GM12892 (cell line): ENCODE results near the gene CLSTN2.

Experiments used
- DNase-seq: peaks from one replicate; pipeline ENCODE4 v3.0.0; 2011; ENCODE audit not compliant: insufficient read length
- FAIRE-seq: peaks from 2 replicates; lab custom pipeline; 2011; peaks lifted over from hg19 to GRCh38; lab: Jason Lieb, UNC
- POLR2A ChIP-seq: IDR thresholded peaks from 2 replicates; pipeline ENCODE4 v1.6.1; 2011; ENCODE audit warnings: low read depth, low read length, control low read depth
- POLR2AphosphoS5 ChIP-seq: IDR thresholded peaks from 2 replicates; pipeline ENCODE4 v1.6.1; 2011; ENCODE audit warnings: low read depth, low read length, control low read depth
- TAF1 ChIP-seq: IDR thresholded peaks from 2 replicates; pipeline ENCODE4 v1.6.1; 2011; ENCODE audit warnings: low read depth, mild to moderate bottlenecking, control low read depth, low read length, borderline replicate concordance

Gene CLSTN2

DNA sequence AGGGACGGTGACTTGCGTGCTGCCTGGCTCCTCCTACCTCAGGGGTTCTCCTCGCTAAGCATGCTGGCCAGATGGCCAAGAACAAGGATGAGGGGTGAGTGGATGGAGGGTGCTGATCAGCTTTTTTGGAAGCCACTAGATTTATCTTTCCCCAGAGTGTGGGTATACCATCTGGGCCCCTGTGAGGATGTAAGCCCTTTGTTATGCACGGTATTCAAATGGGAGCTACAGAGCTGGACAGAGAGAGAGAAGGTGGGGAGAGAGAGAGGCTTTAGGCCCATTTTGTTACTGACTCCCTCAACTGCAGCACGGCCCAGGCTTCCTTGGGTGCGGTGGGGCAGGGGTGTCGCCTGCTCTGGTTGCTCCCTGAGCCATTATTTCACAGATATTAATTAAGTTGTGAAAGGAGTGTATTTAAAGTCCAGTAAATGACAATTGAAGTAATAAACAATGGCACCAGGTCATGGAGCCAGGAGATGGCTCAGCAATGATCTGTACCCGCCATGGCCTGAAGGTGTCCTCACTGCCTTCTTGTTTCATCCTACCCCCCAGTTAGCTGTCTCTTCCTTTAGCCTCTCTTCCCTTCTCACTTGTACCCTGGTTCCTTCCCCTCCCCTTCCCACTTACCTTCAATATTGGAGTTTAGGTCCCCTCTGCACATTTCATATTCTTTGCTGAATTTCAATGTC, 158.0 kb downstream of the CLSTN2 start:
- DNase-seq (peak; percentile 5), FAIRE-seq (no peak)
- TF ChIP-seq TAF1 (no peak), POLR2AphosphoS5 (no peak), POLR2A (no peak)

- no peak for TF ChIP-seq POLR2A
- no peak for TF ChIP-seq TAF1
- TF ChIP-seq POLR2AphosphoS5, result no peak
- DNase-seq (no peak), FAIRE-seq (no peak)
Measured at GRCh38 chr3:140093742-140094141, 158.8 kb downstream of the CLSTN2 start.

DNA sequence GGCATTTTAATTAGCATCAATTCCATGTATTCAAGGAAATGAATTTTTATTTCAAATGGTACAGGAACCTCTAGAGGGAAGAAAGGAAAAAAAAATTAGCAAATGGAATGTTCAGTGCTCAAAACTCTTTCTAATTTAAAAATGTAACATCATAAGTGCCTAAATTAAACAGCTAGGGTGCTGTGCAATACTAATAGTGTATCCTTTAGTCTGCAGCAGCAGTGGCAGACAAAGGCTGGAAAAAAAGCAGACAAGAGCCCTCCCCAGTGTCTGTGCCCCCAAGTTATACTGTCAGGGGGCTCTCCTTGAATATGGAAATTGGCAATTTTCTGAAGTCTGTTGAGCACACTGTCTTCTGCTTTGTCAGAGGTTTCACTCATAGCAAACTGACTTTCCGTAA, 159.5 kb downstream of the CLSTN2 start:
- TF ChIP-seq POLR2A, result no peak
- TF ChIP-seq TAF1, result no peak
- no peak for TF ChIP-seq POLR2AphosphoS5
- DNase-seq (no peak), FAIRE-seq (no peak)

DNA sequence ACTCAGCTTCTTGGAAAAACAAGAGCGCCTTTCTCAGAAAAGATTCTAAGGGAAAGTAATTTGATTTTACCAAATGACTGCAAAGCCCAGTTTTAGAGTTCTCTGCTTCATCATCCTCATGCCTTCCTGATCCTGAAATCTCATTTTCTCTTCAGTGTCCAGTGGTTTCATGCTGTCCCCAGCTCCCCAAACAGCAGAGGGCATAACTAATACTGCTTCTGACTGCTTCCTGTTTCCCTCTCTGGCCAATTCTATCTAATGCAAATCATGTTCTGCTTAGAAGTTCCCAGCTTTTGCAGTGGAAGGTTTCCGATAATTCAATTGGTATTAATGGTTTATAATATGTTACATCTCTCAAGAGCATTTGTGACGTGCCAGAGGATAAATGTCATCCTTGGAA, 161.1 kb downstream of the CLSTN2 start:
- TF ChIP-seq TAF1 (no peak), POLR2A (no peak), POLR2AphosphoS5 (no peak)
- DNase-seq, result no peak
- no peak for FAIRE-seq

DNA sequence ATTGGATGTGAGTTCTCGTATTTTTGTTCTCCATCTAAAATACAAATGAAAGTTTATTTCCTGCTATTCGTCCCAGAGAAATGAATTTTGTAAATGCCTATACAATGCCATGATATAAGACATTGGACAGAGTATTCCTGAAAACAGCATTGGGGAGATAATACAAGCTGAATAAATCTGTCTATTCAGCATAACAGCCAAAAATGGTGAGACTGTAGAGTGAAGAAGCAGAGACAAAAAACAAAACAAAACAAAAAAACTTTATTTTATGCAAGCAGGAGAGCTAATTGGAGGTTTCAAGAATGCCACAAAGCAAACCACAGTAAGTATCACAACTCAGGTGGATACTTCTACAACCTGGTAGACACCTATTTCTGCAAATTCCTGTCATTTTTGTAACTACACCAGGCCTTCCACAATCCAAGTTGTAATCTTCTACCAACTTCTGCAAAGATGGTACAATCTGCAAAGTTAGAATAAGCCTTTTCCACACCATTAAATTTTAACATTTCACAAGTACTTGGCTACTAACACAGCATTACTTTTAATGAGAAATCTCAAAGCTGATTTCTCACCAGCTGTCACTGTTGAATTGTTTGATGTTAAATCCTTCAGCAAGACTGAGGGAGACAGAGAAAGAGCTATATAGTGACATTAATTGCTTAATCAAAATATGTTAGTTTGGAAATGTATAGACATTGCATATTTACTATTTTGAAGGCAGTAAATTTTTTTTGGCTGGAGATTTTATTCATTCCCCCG, 163.1 kb downstream of the CLSTN2 start:
- DNase-seq (no peak), FAIRE-seq (no peak)
- no peak for TF ChIP-seq POLR2A

- TF ChIP-seq TAF1, result no peak
- FAIRE-seq (no peak), DNase-seq (no peak)
Measured at GRCh38 chr3:140100479-140100878, 165.5 kb downstream of the CLSTN2 start.

GRCh38 chr3:140103166-140103565, 168.2 kb downstream of the CLSTN2 start:
- TF ChIP-seq POLR2A (no peak), TAF1 (no peak), POLR2AphosphoS5 (no peak)
- no peak for DNase-seq
- FAIRE-seq, result no peak

DNA sequence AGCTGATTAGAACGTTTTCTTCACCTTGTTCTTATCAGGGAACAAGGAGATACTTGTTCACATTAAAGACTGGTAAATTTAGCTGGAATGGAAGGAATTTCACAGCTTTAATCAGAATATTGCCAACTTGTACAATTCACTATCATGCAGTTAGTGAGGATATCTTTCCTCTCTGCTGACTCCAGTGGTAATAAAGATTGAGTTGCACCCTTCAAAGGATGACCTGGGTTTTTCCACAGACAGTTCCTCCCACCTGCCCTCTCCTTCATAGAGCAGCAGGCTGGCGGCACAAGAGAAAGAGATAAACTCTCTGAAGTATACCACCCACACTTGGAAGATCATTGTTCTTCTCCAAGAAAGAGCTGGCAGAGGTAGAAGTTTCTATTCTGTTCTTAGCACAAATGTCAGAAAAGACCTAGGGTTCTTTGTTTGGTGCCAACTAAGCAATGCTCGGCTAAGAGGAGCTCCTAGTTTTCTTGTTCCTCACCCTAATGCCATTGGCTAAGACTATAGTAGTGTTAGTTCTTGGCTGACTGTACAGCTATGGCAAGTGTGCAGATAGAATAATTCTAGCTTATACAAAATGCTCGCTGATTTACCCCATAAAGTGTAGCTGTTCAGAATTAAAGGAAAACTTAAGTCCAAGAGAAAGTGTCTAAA, 169.1 kb downstream of the CLSTN2 start:
- FAIRE-seq (no peak), DNase-seq (no peak)
- TF ChIP-seq POLR2A, result no peak
- TF ChIP-seq POLR2AphosphoS5, result no peak
- no peak for TF ChIP-seq TAF1

GRCh38 chr3:140113996-140114788, 179.2 kb downstream of the CLSTN2 start:
- no peak for DNase-seq
- no peak for FAIRE-seq

GRCh38 chr3:140114789-140115080, 179.8 kb downstream of the CLSTN2 start:
- FAIRE-seq, result no peak
- no peak for DNase-seq
- TF ChIP-seq POLR2AphosphoS5, result no peak
- no peak for TF ChIP-seq POLR2A
- no peak for TF ChIP-seq TAF1

More at GRCh38 chr3:140113996-140114788, 179.2 kb downstream of the CLSTN2 start:
- TF ChIP-seq POLR2A (no peak), POLR2AphosphoS5 (no peak), TAF1 (no peak)

DNA sequence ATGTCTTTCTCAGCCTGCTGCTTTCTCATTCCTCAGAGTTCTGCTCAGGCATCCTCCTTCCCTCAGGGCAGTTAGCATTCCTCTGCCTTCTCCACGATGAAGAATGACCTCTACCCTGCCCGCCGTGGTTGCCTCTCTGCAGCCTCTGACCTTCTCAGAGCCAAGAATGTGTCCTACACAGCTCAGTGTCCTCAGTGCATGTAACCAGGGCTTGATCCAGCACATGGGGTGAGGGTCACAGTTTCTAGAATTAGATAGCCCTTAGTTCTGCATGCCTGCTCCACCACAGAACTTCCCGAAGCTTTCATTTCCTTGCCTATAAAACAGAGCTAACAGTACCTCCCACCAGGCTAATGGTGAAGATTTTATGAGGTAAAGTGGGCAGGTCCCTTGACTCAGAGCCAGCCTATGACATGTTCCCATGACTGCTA, 182.1 kb downstream of the CLSTN2 start:
- TF ChIP-seq POLR2AphosphoS5 (no peak), TAF1 (no peak), POLR2A (no peak)
- no peak for FAIRE-seq
- DNase-seq, result no peak

DNA sequence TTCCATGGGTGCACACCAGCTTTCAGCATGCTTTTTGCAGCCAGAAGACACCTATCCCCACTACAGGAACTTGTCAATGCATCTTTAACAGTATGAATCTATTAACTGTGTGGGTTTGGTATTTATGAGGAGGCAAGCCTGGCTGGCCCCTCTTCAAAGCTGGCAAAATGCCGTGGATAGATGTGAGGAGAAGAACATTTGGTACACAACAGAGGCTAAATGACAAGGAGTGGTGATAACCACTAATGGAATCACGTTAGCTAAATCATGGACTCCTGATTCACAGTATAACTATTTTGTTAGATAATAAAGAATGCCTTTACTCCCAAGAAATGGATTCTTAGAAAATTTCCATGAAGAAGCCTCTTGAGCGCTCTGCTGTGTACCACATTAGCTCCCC, 187.2 kb downstream of the CLSTN2 start:
- FAIRE-seq, result no peak
- no peak for DNase-seq
- TF ChIP-seq POLR2AphosphoS5, result no peak
- no peak for TF ChIP-seq TAF1
- TF ChIP-seq POLR2A, result no peak
